HG03457 (cell line): ENCODE results near the gene TMEM127.
"Not testable (repeated sequence)": the region's sequence is repeated elsewhere in the genome, so short reads cannot be mapped to it uniquely, and the experiment has no call there.

Source experiments
- ATAC-seq: cut with Tn5 transposase; IDR thresholded peaks from one replicate; pipeline ENCODE4 v1.9.1; 2021; ENCODE audit warnings: moderate number of reproducible peaks; ENCODE audit not compliant: unreplicated experiment

TMEM127 gene

GRCh38 chr2:96265840-96266679 is at the start of gene TMEM127, which contains the start of gene CIAO1:
Gene TMEM127 (minus strand): TSS chr2:96265997. CDS start chr2:96265381, 616 bp downstream.
Gene CIAO1 (plus strand): TSS chr2:96266225. CDS start chr2:96266351, 126 bp downstream.
- ATAC-seq, result peak; percentile 82

- no peak for ATAC-seq
Measured at GRCh38 chr2:96315005-96315399, 49.2 kb upstream of the TMEM127 start.

GRCh38 chr2:96308248-96308647 is 42.5 kb upstream of the TMEM127 start:
- no peak for ATAC-seq

- ATAC-seq, result no peak
Measured at GRCh38 chr2:96306370-96306769, 40.6 kb upstream of the TMEM127 start.

GRCh38 chr2:96305979-96306308 is 40.1 kb upstream of the TMEM127 start:
- no peak for ATAC-seq

GRCh38 chr2:96305091-96305978 is 39.5 kb upstream of the TMEM127 start, which contains the start of gene SNRNP200:
Gene SNRNP200 (minus strand): TSS chr2:96305546. CDS start chr2:96305437, 109 bp downstream.
- ATAC-seq, result peak; percentile 66

- no peak for ATAC-seq
Measured at GRCh38 chr2:96304606-96305005, 38.8 kb upstream of the TMEM127 start.

- no peak for ATAC-seq
Measured at GRCh38 chr2:96301865-96302264, 36.1 kb upstream of the TMEM127 start.

GRCh38 chr2:96296925-96297324 is 31.1 kb upstream of the TMEM127 start:
- ATAC-seq, result no peak

- not testable (repeated sequence) for ATAC-seq
Measured at GRCh38 chr2:96294271-96294670, 28.5 kb upstream of the TMEM127 start.

GRCh38 chr2:96291751-96292150 is 26.0 kb upstream of the TMEM127 start:
- ATAC-seq, result no peak

- ATAC-seq, result no peak
Measured at GRCh38 chr2:96287273-96287856, 21.6 kb upstream of the TMEM127 start.

- no peak for ATAC-seq
Measured at GRCh38 chr2:96276787-96277499, 11.1 kb upstream of the TMEM127 start.

- no peak for ATAC-seq
Measured at GRCh38 chr2:96274355-96275056, 8.7 kb upstream of the TMEM127 start.

- ATAC-seq, result no peak
Measured at GRCh38 chr2:96273763-96274162, 8.0 kb upstream of the TMEM127 start.

GRCh38 chr2:96271995-96272394 is 6.2 kb upstream of the TMEM127 start:
- no peak for ATAC-seq

- no peak for ATAC-seq
Measured at GRCh38 chr2:96267159-96267971, 1.6 kb upstream of the TMEM127 start.

- ATAC-seq, result peak; percentile 7
Measured at GRCh38 chr2:96265349-96265839, 403 bp downstream of the TMEM127 start.
